ENCODE results near the gene TSPO2.
"Not testable (repeated sequence)": the region's sequence is repeated elsewhere in the genome, so short reads cannot be mapped to it uniquely, and the experiment has no call there.

TSPO2 gene, protein sequence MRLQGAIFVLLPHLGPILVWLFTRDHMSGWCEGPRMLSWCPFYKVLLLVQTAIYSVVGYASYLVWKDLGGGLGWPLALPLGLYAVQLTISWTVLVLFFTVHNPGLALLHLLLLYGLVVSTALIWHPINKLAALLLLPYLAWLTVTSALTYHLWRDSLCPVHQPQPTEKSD

DNA sequence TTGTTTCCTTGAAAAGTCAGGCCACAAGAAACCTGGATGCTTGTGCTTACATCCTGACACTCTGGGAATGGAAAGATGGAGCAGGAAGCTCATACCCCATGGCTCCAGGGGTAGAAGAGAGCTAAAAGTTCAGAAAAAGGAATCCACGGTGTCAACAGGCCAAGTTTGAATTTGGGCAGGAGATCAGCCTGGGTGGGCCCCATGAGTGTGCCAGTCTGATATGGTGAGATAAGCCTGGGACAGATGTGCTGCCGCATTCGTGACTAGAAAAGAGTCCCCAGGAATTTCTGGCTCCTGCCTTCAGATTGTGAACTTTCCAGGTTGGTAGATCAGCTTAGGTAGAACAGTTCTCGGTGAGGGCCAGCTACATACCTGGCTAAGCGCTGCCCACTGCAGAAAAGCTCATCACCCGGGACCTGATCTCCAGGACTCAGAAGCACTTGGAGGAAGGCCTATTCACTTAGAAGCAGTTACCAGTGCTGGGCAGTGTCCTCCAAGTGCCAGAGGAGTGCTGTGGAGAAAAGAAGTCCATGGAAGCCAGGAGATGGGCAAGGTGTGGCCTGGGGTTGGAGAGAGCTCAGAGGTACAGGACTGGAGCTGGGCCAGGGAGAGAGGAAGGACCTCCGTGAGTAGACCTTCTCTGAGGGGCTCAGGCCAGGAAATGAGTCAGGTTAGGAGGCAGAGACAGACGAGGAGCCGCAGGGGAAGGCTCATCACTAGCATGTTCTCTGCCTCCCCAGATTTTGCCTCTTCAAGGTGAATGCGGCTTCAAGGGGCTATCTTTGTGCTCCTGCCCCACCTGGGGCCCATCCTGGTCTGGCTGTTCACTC lies at the start of gene TSPO2:
Gene TSPO2, plus strand, starts transcription at position 242 of the 830 bp plus-strand sequence. Its CDS starts 519 bp downstream, at position 761.
- H3K36me3 ChIP-seq (ENCODE audit: insufficient read depth, low read length), result no peaks in the 10 kb centered on the region
- no peak within 1 kb of the TSS for H3K27ac ChIP-seq (ENCODE audit: low read depth, low read length)
- peaks cover 10% of the 10 kb centered on the region for H3K4me1 ChIP-seq (ENCODE audit: control insufficient read depth, insufficient read depth, low read length, unreplicated experiment)
- no peak within 1 kb of the TSS for H3K4me3 ChIP-seq (ENCODE audit: low read depth, low read length)
- H3K79me2 ChIP-seq (ENCODE audit: control insufficient read depth, insufficient read depth, low read length, unreplicated experiment), result no peaks in the 10 kb centered on the region
- peaks cover 32% of the 10 kb centered on the region for H3K27me3 ChIP-seq (ENCODE audit: insufficient read depth, low read length)
- no peak within 1 kb of the TSS for H2AFZ ChIP-seq (ENCODE audit: low read length, unreplicated experiment)

DNA sequence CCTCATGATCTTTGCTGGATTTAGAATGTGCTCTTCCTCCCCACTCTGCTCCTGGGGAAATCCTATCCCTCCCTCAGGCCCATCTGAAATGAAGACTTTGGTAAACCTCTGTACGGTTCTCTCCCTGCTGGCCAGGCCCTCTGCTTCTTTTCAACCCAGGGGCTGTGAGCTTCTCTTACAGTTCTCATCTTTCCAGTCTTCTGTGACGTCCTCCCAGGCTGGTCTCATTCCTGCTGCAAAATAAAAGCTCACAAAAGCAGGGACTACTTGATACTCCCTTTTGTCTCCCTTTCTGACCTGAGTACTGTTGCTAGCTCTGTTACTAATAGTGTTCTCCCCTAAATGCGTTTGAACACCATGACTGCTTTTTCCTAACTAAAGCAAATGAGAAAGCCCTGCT lies 49.5 kb upstream of the TSPO2 start:
- Histone ChIP-seq H3K27ac (ENCODE audit: low read depth, low read length) (no peak overlapping the region), H3K27me3 (ENCODE audit: insufficient read depth, low read length) (peaks cover 56% of the 10 kb centered on the region), H3K4me3 (ENCODE audit: low read depth, low read length) (no peak overlapping the region), H3K79me2 (ENCODE audit: control insufficient read depth, insufficient read depth, low read length, unreplicated experiment) (no peaks in the 10 kb centered on the region), H3K36me3 (ENCODE audit: insufficient read depth, low read length) (no peaks in the 10 kb centered on the region), H3K4me1 (ENCODE audit: control insufficient read depth, insufficient read depth, low read length, unreplicated experiment) (peaks cover 15% of the 10 kb centered on the region), H2AFZ (ENCODE audit: low read length, unreplicated experiment) (no peak overlapping the region)

- Histone ChIP-seq H3K4me1 (ENCODE audit: control insufficient read depth, insufficient read depth, low read length, unreplicated experiment) (peaks cover 15% of the 10 kb centered on the region), H3K36me3 (ENCODE audit: insufficient read depth, low read length) (no peaks in the 10 kb centered on the region), H3K27ac (ENCODE audit: low read depth, low read length) (peak overlapping the region; percentile 51; the same call in 1 of the 2 replicates), H3K4me3 (ENCODE audit: low read depth, low read length) (no peak overlapping the region), H3K79me2 (ENCODE audit: control insufficient read depth, insufficient read depth, low read length, unreplicated experiment) (no peaks in the 10 kb centered on the region), H3K27me3 (ENCODE audit: insufficient read depth, low read length) (peaks cover 28% of the 10 kb centered on the region), H2AFZ (ENCODE audit: low read length, unreplicated experiment) (no peak overlapping the region)
These were observed 45.6 kb upstream of the TSPO2 start for GRCh38 chr6:40996591-40997233.

DNA sequence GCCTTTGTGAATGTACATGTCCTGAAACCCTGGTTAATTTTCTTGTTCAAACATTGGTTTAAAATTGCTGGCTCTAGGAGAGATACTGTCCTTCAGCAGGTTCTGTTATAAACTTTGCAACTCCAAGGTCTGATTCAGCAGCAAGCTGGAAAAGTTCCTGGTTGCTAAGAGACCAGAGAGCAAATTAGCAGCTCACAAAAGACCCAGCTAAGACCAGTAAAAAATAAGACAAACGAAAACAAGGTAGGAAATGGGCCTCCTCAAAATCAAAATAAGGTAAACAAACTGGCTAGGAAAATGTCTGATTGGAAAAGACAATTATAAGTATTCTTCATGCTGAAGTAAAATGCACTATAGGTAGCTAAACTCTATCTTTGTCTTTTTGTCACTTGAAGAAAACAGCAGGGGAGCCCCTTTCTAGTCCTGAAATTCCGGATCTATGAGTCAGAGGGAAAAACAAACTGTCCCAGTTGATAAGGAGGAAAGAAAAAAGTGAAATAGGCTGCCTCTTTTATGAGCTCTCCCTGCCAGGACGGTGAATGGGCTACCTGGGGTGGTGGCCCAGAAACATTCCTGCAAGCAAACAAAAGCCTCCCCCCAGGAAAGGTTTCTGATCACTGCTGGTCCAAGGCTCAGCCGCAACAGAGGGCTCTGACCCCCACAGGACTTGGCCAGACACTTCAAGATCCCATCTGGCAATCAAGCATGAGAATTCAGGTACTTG lies 44.9 kb upstream of the TSPO2 start:
- H3K27ac ChIP-seq (ENCODE audit: low read depth, low read length), result peak overlapping the region; percentile 51
- peaks cover 29% of the 10 kb centered on the region for H3K27me3 ChIP-seq (ENCODE audit: insufficient read depth, low read length)
- no peaks in the 10 kb centered on the region for H3K79me2 ChIP-seq (ENCODE audit: control insufficient read depth, insufficient read depth, low read length, unreplicated experiment)
- peaks cover 15% of the 10 kb centered on the region for H3K4me1 ChIP-seq (ENCODE audit: control insufficient read depth, insufficient read depth, low read length, unreplicated experiment)
- H3K36me3 ChIP-seq (ENCODE audit: insufficient read depth, low read length), result no peaks in the 10 kb centered on the region
- no peak overlapping the region for H2AFZ ChIP-seq (ENCODE audit: low read length, unreplicated experiment)
- H3K4me3 ChIP-seq (ENCODE audit: low read depth, low read length), result no peak overlapping the region

DNA sequence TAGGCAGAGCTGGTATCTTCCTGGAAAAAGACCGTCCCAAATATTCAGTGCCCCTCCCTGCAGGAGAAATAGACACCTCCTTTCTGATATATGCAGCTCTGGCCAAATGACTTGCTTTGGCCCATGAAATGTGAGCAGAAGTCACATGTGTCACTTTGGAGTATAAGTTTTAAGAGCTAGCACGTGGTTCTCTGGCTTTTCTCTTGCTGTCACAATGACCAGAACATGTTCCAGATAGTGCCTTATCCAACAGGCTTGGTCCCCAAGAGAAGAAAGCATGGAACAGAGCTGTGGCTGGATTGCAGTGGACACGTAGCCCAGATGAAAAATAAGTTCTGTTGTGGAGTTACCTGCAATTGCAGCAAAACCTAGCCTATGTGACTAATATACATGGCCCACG lies 43.6 kb upstream of the TSPO2 start:
- Histone ChIP-seq H3K4me3 (ENCODE audit: low read depth, low read length) (no peak overlapping the region), H3K27ac (ENCODE audit: low read depth, low read length) (no peak overlapping the region), H3K4me1 (ENCODE audit: control insufficient read depth, insufficient read depth, low read length, unreplicated experiment) (peaks cover 15% of the 10 kb centered on the region), H3K27me3 (ENCODE audit: insufficient read depth, low read length) (peaks cover 30% of the 10 kb centered on the region), H3K79me2 (ENCODE audit: control insufficient read depth, insufficient read depth, low read length, unreplicated experiment) (no peaks in the 10 kb centered on the region), H2AFZ (ENCODE audit: low read length, unreplicated experiment) (no peak overlapping the region), H3K36me3 (ENCODE audit: insufficient read depth, low read length) (no peaks in the 10 kb centered on the region)

DNA sequence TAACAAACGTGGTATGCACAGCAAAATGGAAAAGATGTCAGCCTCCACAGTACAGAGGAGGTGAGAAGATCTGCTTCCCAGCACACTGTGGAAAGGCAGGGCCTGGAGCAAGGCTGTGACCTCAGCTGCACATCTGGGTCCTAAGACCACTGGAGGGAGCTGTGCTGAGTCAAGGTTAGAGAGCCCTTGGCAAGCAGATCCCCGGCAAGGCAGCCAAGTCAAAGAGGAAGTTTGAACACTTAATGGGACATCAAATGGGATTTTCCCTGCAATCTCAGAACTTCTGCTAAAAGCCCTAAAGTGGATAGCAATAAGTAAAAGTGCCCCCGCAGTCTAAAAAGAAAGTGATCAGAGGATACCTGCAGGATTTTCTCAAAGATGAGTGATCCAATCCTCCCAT lies 42.7 kb upstream of the TSPO2 start:
- Histone ChIP-seq H3K27me3 (ENCODE audit: insufficient read depth, low read length) (peaks cover 30% of the 10 kb centered on the region), H3K27ac (ENCODE audit: low read depth, low read length) (no peak overlapping the region), H3K79me2 (ENCODE audit: control insufficient read depth, insufficient read depth, low read length, unreplicated experiment) (no peaks in the 10 kb centered on the region), H2AFZ (ENCODE audit: low read length, unreplicated experiment) (no peak overlapping the region), H3K36me3 (ENCODE audit: insufficient read depth, low read length) (no peaks in the 10 kb centered on the region), H3K4me1 (ENCODE audit: control insufficient read depth, insufficient read depth, low read length, unreplicated experiment) (peaks cover 15% of the 10 kb centered on the region), H3K4me3 (ENCODE audit: low read depth, low read length) (no peak overlapping the region)

- Histone ChIP-seq H2AFZ (ENCODE audit: low read length, unreplicated experiment) (no peak overlapping the region), H3K4me3 (ENCODE audit: low read depth, low read length) (no peak overlapping the region), H3K4me1 (ENCODE audit: control insufficient read depth, insufficient read depth, low read length, unreplicated experiment) (peaks cover 15% of the 10 kb centered on the region), H3K36me3 (ENCODE audit: insufficient read depth, low read length) (no peaks in the 10 kb centered on the region), H3K27me3 (ENCODE audit: insufficient read depth, low read length) (peaks cover 37% of the 10 kb centered on the region), H3K27ac (ENCODE audit: low read depth, low read length) (no peak overlapping the region), H3K79me2 (ENCODE audit: control insufficient read depth, insufficient read depth, low read length, unreplicated experiment) (no peaks in the 10 kb centered on the region)
These were observed 42.0 kb upstream of the TSPO2 start for GRCh38 chr6:41000248-41000647.

DNA sequence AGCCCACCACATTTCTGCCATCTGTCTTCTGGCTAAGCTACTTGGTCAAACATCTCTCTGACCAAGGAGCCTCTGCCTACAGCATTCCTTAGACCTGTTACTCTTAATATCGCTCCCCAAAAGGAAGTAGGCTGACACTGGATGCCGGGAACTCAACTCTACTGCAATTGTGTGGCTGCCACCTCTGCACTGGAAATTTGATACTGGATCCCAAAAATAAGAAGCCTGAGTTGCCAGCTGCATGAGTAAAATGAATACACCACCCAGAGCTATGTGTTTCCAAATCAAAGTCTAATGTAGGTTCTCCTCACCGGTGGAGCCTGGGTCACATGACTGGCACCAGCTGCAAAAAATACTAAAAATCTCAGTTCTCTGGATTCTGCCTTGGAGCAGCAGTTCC lies 40.1 kb upstream of the TSPO2 start:
- Histone ChIP-seq H3K79me2 (ENCODE audit: control insufficient read depth, insufficient read depth, low read length, unreplicated experiment) (no peaks in the 10 kb centered on the region), H3K27me3 (ENCODE audit: insufficient read depth, low read length) (peaks cover 41% of the 10 kb centered on the region), H3K36me3 (ENCODE audit: insufficient read depth, low read length) (no peaks in the 10 kb centered on the region), H3K27ac (ENCODE audit: low read depth, low read length) (no peak overlapping the region), H3K4me1 (ENCODE audit: control insufficient read depth, insufficient read depth, low read length, unreplicated experiment) (peaks cover 7% of the 10 kb centered on the region), H2AFZ (ENCODE audit: low read length, unreplicated experiment) (no peak overlapping the region), H3K4me3 (ENCODE audit: low read depth, low read length) (no peak overlapping the region)

DNA sequence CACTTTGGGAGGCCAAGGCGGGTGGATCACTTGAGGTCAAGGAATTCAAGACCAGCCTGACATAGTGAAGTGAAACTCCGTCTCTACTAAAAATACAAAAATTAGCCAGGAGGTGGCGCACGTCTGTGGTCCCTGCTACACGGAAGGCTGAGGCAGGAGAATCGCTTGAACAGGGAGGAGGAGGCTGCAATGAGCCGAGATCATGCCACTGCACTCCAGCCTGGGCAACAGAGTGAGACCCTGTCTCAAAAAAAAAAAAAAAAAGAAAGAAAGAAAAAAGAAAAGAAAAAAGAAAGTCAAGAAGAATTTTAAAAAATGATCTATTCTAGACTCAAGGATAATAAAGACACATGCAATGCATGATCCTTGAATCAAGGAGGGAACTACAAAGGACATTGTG lies 36.0 kb upstream of the TSPO2 start:
- H3K4me1 ChIP-seq (ENCODE audit: control insufficient read depth, insufficient read depth, low read length, unreplicated experiment); H3K79me2 ChIP-seq (ENCODE audit: control insufficient read depth, insufficient read depth, low read length, unreplicated experiment); H3K4me3 ChIP-seq (ENCODE audit: low read depth, low read length); H3K27ac ChIP-seq (ENCODE audit: low read depth, low read length); H3K36me3 ChIP-seq (ENCODE audit: insufficient read depth, low read length); H2AFZ ChIP-seq (ENCODE audit: low read length, unreplicated experiment): not testable (repeated sequence)
- H3K27me3 ChIP-seq (ENCODE audit: insufficient read depth, low read length), result peaks cover 62% of the 10 kb centered on the region

DNA sequence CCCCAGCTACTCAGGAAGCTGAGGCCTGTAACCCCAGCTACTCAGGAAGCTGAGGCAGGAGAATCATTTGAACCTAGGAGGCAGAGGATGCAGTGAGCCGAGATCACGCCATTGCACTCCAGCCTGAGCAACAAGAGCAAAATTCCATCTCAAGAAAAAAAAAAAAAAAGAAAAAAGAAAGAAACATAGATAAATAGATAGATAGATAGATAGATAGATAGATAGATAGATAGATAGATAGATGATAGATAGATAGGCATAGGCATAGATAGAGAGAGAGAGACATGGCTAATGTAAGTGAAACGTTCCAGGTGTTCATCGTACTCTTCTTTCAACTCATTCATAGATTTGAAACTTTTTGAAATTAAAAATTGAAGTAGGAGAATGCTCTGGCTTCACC lies 35.3 kb upstream of the TSPO2 start:
- not testable (repeated sequence) for H2AFZ ChIP-seq (ENCODE audit: low read length, unreplicated experiment)

More for the DNA sequence above, 35.3 kb upstream of the TSPO2 start:
- not testable (repeated sequence) for H3K4me3 ChIP-seq (ENCODE audit: low read depth, low read length); H3K36me3 ChIP-seq (ENCODE audit: insufficient read depth, low read length); H3K79me2 ChIP-seq (ENCODE audit: control insufficient read depth, insufficient read depth, low read length, unreplicated experiment); H3K27ac ChIP-seq (ENCODE audit: low read depth, low read length); H3K4me1 ChIP-seq (ENCODE audit: control insufficient read depth, insufficient read depth, low read length, unreplicated experiment)
- peaks cover 58% of the 10 kb centered on the region for H3K27me3 ChIP-seq (ENCODE audit: insufficient read depth, low read length)

All from ACC112 (cell line).